Mesenchymal stem cell (in vitro differentiated cells and primary cell): ENCODE measurements around the gene SLC6A17.

Experiments
- DNase-seq: peaks from one replicate; pipeline ENCODE4 v3.0.0-alpha.2; 2013
- H2AFZ ChIP-seq: one replicate; pipeline ENCODE4 v1.6.1; 2013; ENCODE audit warnings: low read depth, mild to moderate bottlenecking, control low read depth, inconsistent platforms, low read length, moderate library complexity
- H2AK5ac ChIP-seq: 2 replicates; pipeline ENCODE4 v1.6.1; 2013; ENCODE audit warnings: low read length, moderate library complexity, mild to moderate bottlenecking, inconsistent platforms; ENCODE audit not compliant: severe bottlenecking
- H2BK120ac ChIP-seq: one replicate; pipeline ENCODE4 v1.6.1; 2013; ENCODE audit warnings: low read depth, mild to moderate bottlenecking, inconsistent platforms, low read length, moderate library complexity
- H2BK12ac ChIP-seq, 2 experiments: one replicate each; pipeline ENCODE4 v1.6.1; 2013; ENCODE audit warnings: inconsistent platforms in 2 of 2, low read length in 2 of 2, mild to moderate bottlenecking in 2 of 2, moderate library complexity in 2 of 2, control low read depth in 1 of 2
- H2BK15ac ChIP-seq: one replicate; pipeline ENCODE4 v1.6.1; 2013; ENCODE audit warnings: mild to moderate bottlenecking, low read depth, inconsistent platforms; ENCODE audit not compliant: poor library complexity, severe bottlenecking
- H2BK5ac ChIP-seq: 2 replicates; pipeline ENCODE4 v1.6.1; 2013; ENCODE audit warnings: low read depth, mild to moderate bottlenecking, low read length, control low read depth, inconsistent platforms; ENCODE audit not compliant: poor library complexity, severe bottlenecking
- H3K14ac ChIP-seq, 2 experiments: one replicate each; pipeline ENCODE4 v1.6.1; 2013; ENCODE audit warnings: inconsistent platforms in 2 of 2, low read length in 2 of 2, control low read depth in 1 of 2, mild to moderate bottlenecking in 1 of 2, moderate library complexity in 1 of 2
- H3K18ac ChIP-seq, 2 experiments: one replicate each; pipeline ENCODE4 v1.6.1; 2013; ENCODE audit warnings: inconsistent platforms in 2 of 2, low read length in 2 of 2, control low read depth in 1 of 2, low read depth in 1 of 2, mild to moderate bottlenecking in 1 of 2
- H3K23ac ChIP-seq, 2 experiments: one replicate each; pipeline ENCODE4 v1.6.1; 2013; ENCODE audit warnings: inconsistent platforms in 2 of 2, low read length in 2 of 2, mild to moderate bottlenecking in 2 of 2, moderate library complexity in 2 of 2, control low read depth in 1 of 2
- H3K27ac ChIP-seq: 2 replicates; pipeline ENCODE4 v1.5.1; 2013; ENCODE audit warnings: mild to moderate bottlenecking, moderate library complexity, low read length, control low read depth, inconsistent platforms; ENCODE audit not compliant: poor library complexity, severe bottlenecking
- H3K27me3 ChIP-seq, 2 experiments: 2 replicates each; pipeline versions ENCODE4 v1.6.1 to v1.7.0; 2013; ENCODE audit warnings: low read length in 2 of 2, mild to moderate bottlenecking in 2 of 2, moderate library complexity in 2 of 2, control low read depth in 1 of 2, inconsistent platforms in 1 of 2; ENCODE audit not compliant: control insufficient read depth in 1 of 2, insufficient read depth in 1 of 2
- H3K36me3 ChIP-seq, 2 experiments: 2 replicates each; pipeline versions ENCODE4 v1.6.1 to v1.7.0; 2013; ENCODE audit warnings: low read length in 2 of 2, control low read depth in 1 of 2, inconsistent platforms in 1 of 2, low read depth in 1 of 2, mild to moderate bottlenecking in 1 of 2; ENCODE audit not compliant: insufficient read depth in 2 of 2, control insufficient read depth in 1 of 2
- H3K4ac ChIP-seq, 2 experiments: one replicate each; pipeline ENCODE4 v1.6.1; 2013; ENCODE audit warnings: inconsistent platforms in 2 of 2, low read length in 2 of 2, mild to moderate bottlenecking in 2 of 2, moderate library complexity in 2 of 2, control low read depth in 1 of 2, low read depth in 1 of 2
- H3K4me1 ChIP-seq: 2 replicates; pipeline ENCODE4 v1.6.1; 2013; ENCODE audit warnings: low read depth, low read length, control low read depth; ENCODE audit not compliant: control insufficient read depth, insufficient read depth
- H3K4me2 ChIP-seq: 2 replicates; pipeline ENCODE4 v1.6.1; 2013; ENCODE audit warnings: low read length, mild to moderate bottlenecking, inconsistent platforms; ENCODE audit not compliant: poor library complexity, severe bottlenecking
- H3K4me3 ChIP-seq, 2 experiments: 2 replicates each; pipeline versions ENCODE4 v1.5.1 to v1.7.0; 2013; ENCODE audit warnings: low read length in 2 of 2, mild to moderate bottlenecking in 2 of 2, control low read depth in 1 of 2, low read depth in 1 of 2; ENCODE audit not compliant: insufficient read depth in 1 of 2
- H3K79me1 ChIP-seq: replicated peaks from 2 replicates; pipeline ENCODE4 v1.6.1; 2013; ENCODE audit warnings: mild to moderate bottlenecking, control low read depth, low read length, inconsistent platforms; ENCODE audit not compliant: poor library complexity, severe bottlenecking
- H3K9ac ChIP-seq: 2 replicates; pipeline ENCODE4 v1.7.0; 2013; ENCODE audit warnings: mild to moderate bottlenecking, low read length, moderate library complexity
- H3K9me3 ChIP-seq: 2 replicates; pipeline ENCODE4 v1.7.0; 2013; ENCODE audit warnings: mild to moderate bottlenecking, low read length; ENCODE audit not compliant: control insufficient read depth
- H4K8ac ChIP-seq: one replicate; pipeline ENCODE4 v1.6.1; 2013; ENCODE audit warnings: inconsistent platforms, mild to moderate bottlenecking, low read length, moderate library complexity
- H4K91ac ChIP-seq: one replicate; pipeline ENCODE4 v1.6.1; 2013; ENCODE audit warnings: mild to moderate bottlenecking, low read length, inconsistent platforms
- WGBS: methylation state at CpG from one replicate; pipeline ENCODE4 v1.1.7; 2013; ENCODE audit warnings: mixed read lengths; 5-methylcytosine and 5-hydroxymethylcytosine counted together

The SLC6A17 gene

GRCh38 chr1:110163591-110163990, 13.3 kb downstream of the SLC6A17 start:
- Histone ChIP-seq H3K4ac (no peak overlapping the region), H3K23ac (no peak overlapping the region), H2BK12ac (no peak overlapping the region), H3K36me3 (no peaks in the 10 kb centered on the region), H3K18ac (no peak overlapping the region), H2AK5ac (no peak overlapping the region), H4K91ac (no peak overlapping the region), H3K4me3 (no peak overlapping the region), H3K4me2 (no peak overlapping the region), H4K8ac (no peak overlapping the region), H3K4me1 (no peaks in the 10 kb centered on the region), H3K27ac (no peak overlapping the region), H3K27me3 (peaks cover 29 to 68% of the 10 kb centered on the region in 2 experiments), H2AFZ (no peak overlapping the region), H3K79me1 (no peaks in the 10 kb centered on the region), H3K9me3 (no peaks in the 10 kb centered on the region), H2BK120ac (no peak overlapping the region), H2BK15ac (no peak overlapping the region), H2BK5ac (no peak overlapping the region), H3K9ac (no peak overlapping the region), H3K14ac (no peak overlapping the region)
- 54% methylated on average over 7 of the region's 7 CpGs for WGBS
- DNase-seq = no peak

- Histone ChIP-seq H4K91ac (no peak overlapping the region), H4K8ac (no peak overlapping the region), H3K9me3 (no peaks in the 10 kb centered on the region), H2AFZ (no peak overlapping the region), H3K27me3 (peaks cover 24 to 58% of the 10 kb centered on the region in 2 experiments), H3K4ac (no peak overlapping the region), H3K4me2 (no peak overlapping the region), H3K4me3 (no peak overlapping the region), H2AK5ac (no peak overlapping the region), H3K27ac (no peak overlapping the region), H2BK12ac (no peak overlapping the region), H2BK15ac (no peak overlapping the region), H3K14ac (no peak overlapping the region), H2BK120ac (no peak overlapping the region), H3K4me1 (no peaks in the 10 kb centered on the region), H3K18ac (no peak overlapping the region), H3K79me1 (no peaks in the 10 kb centered on the region), H2BK5ac (no peak overlapping the region), H3K36me3 (no peaks in the 10 kb centered on the region), H3K23ac (no peak overlapping the region), H3K9ac (no peak overlapping the region)
- 57% methylated on average over 10 of the region's 10 CpGs for WGBS
- DNase-seq = no peak
These were observed 14.5 kb downstream of the SLC6A17 start for GRCh38 chr1:110164725-110165350.

- Histone ChIP-seq H2BK15ac (no peak overlapping the region), H3K27me3 (peaks cover 24 to 49% of the 10 kb centered on the region in 2 experiments), H3K27ac (no peak overlapping the region), H2BK120ac (no peak overlapping the region), H3K23ac (no peak overlapping the region), H4K8ac (no peak overlapping the region), H2BK12ac (no peak overlapping the region), H3K4me3 (no peak overlapping the region), H3K4me2 (no peak overlapping the region), H2AFZ (no peak overlapping the region), H3K9ac (no peak overlapping the region), H2AK5ac (no peak overlapping the region), H3K14ac (no peak overlapping the region), H3K4me1 (no peaks in the 10 kb centered on the region), H3K79me1 (no peaks in the 10 kb centered on the region), H3K9me3 (no peaks in the 10 kb centered on the region), H4K91ac (no peak overlapping the region), H2BK5ac (no peak overlapping the region), H3K4ac (no peak overlapping the region), H3K18ac (no peak overlapping the region), H3K36me3 (no peaks in the 10 kb centered on the region)
- no peak for DNase-seq
- WGBS = 75% methylated on average over 5 of the region's 6 CpGs
These were observed 15.5 kb downstream of the SLC6A17 start for GRCh38 chr1:110165761-110166231.

GRCh38 chr1:110166861-110167260, 16.6 kb downstream of the SLC6A17 start:
- no peaks in the 10 kb centered on the region for H3K9me3 ChIP-seq
- peaks cover 24 to 47% of the 10 kb centered on the region in 2 experiments for H3K27me3 ChIP-seq
- no peak overlapping the region for H3K4me2 ChIP-seq
- no peak overlapping the region for H2AK5ac ChIP-seq
- no peak for DNase-seq
- no peak overlapping the region for H4K8ac ChIP-seq
- H3K4me3 ChIP-seq = no peak overlapping the region
- no peak overlapping the region for H3K14ac ChIP-seq
- H2BK5ac ChIP-seq = no peak overlapping the region
- no peak overlapping the region for H2AFZ ChIP-seq
- no peaks in the 10 kb centered on the region for H3K79me1 ChIP-seq
- no peak overlapping the region for H2BK15ac ChIP-seq
- no peak overlapping the region for H3K4ac ChIP-seq
- H2BK120ac ChIP-seq = no peak overlapping the region
- H3K9ac ChIP-seq = no peak overlapping the region
- no peak overlapping the region for H3K18ac ChIP-seq
- H4K91ac ChIP-seq = no peak overlapping the region
- no peaks in the 10 kb centered on the region for H3K36me3 ChIP-seq
- 78% methylated on average over 11 of the region's 11 CpGs for WGBS
- H3K23ac ChIP-seq = no peak overlapping the region
- no peak overlapping the region for H3K27ac ChIP-seq
- H2BK12ac ChIP-seq = no peak overlapping the region
- no peaks in the 10 kb centered on the region for H3K4me1 ChIP-seq
